Sigmoid colon (tissue), 7 donors: Measurements from ENCODE around the gene FBXL20. TPM values are rescaled to one million over a fixed set of nuclear protein-coding genes. Genes with fewer than 3 reads are reported as not detected.
"Not testable (repeated sequence)": the region's sequence is repeated elsewhere in the genome, so short reads cannot be mapped to it uniquely, and the experiment has no call there.

ENCODE experiments used
- DNase-seq: peaks from one replicate; pipeline ENCODE4 v3.0.0-alpha.2; 2019
- H3K27ac ChIP-seq, 4 donors: fragments of 200-600 bp; sonication (generic); one replicate each; pipeline ENCODE4 v1.5.1; 2016 to 2019; ENCODE audit warnings: mild to moderate bottlenecking in 1 of 4
- H3K27me3 ChIP-seq, 3 donors: fragments of 200-600 bp; sonication (generic); one replicate each; pipeline ENCODE4 v1.5.1; 2019; ENCODE audit warnings: mild to moderate bottlenecking in 1 of 3
- H3K36me3 ChIP-seq, 4 donors: fragments of 200-600 bp; sonication (generic); one replicate each; pipeline ENCODE4 v1.5.1; 2016 to 2019
- H3K4me1 ChIP-seq, 4 donors: fragments of 200-600 bp; sonication (generic); one replicate each; pipeline ENCODE4 v1.5.1; 2017 to 2019
- H3K4me3 ChIP-seq, 4 donors: fragments of 200-600 bp; sonication (generic); one replicate each; pipeline ENCODE4 v1.5.1; 2017 to 2019; ENCODE audit warnings: mild to moderate bottlenecking in 2 of 4, moderate library complexity in 1 of 4
- H3K9me3 ChIP-seq, 4 donors: fragments of 200-600 bp in 3 of 4; sonication (generic) in 3 of 4; one replicate each; pipeline versions ENCODE4 v1.5.1 to v1.6.1; 2013 to 2019
- EP300 ChIP-seq, 4 donors: sonication (generic); formaldehyde crosslinking; IDR thresholded peaks; one replicate each; pipeline ENCODE4 v1.6.1; 2017; ENCODE audit warnings: antibody characterized with exemption in 4 of 4
- POLR2A ChIP-seq, 2 donors: fragments of 450-650 bp; IDR thresholded peaks; one replicate each; pipeline ENCODE4 v1.6.1; 2016; ENCODE audit warnings: antibody characterized with exemption in 2 of 2, mild to moderate bottlenecking in 2 of 2, moderate library complexity in 2 of 2
- POLR2AphosphoS5 ChIP-seq, 4 donors: sonication (generic); formaldehyde crosslinking; IDR thresholded peaks; one replicate each; pipeline ENCODE4 v1.6.1; 2017; ENCODE audit warnings: antibody characterized with exemption in 4 of 4
- WGBS, 2 donors: extraction: QIAGEN DNeasy Blood & Tissue Kit; methylation state at CpG; one replicate each; pipeline ENCODE4 v1.1.7; 2013; 5-methylcytosine and 5-hydroxymethylcytosine counted together
- intact Hi-C: fragments of 100-400 bp; cut with DNase I; formaldehyde crosslinking; loops from one replicate; pipeline ENCODE4 v1.15.1; 2023
- polyA plus RNA-seq, 3 donors: library from polyadenylated mRNA; stranded (reverse); fragments of 200-250 nt; gene quantifications; one replicate each; pipeline ENCODE4 v1.2.3, GENCODE V29; 2013
- total RNA-seq, 4 donors: library from RNA; depleted of rRNA; stranded (reverse); fragments of >200 nt; gene quantifications; one replicate each; pipeline ENCODE4 v1.1.0, GENCODE V29; 2016
- TF ChIP-seq, protein P1 (sequence below), 4 experiments: fragments of 450-650 bp in 3 of 4; fragments of 200-600 bp in 1 of 4; IDR thresholded peaks; one replicate each; pipeline ENCODE4 v1.5.1; 2016 to 2019; ENCODE audit warnings: antibody characterized with exemption in 4 of 4, mild to moderate bottlenecking in 3 of 4, moderate library complexity in 2 of 4
- donor health status: healthy with polysubstance abuse.
- donor health status: Bipolar disorder and iron deficiency.
- donor health status: healthy.

FBXL20 gene
- total and polyA plus RNA-seq, 7 donors: 1.8 to 26.0 (median 17.0) TPM

DNA sequence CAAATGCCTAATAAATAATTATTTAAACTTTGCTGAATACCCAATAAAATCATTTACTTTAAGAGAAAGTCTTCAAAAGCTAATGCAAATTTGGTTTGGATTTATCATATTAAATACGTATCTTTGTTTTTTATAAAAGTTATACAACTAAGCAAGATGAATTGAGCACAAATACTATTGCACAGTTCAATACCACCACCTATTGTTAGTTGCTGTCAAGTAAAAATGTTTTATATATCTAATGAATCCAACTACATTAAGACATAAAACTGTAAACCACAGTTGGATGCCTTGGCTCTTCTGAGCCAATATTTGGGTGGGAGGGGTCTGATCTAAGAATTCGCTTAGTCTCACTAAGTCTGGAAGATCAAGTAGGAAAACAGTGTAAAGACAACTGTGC is 7.7 kb downstream of the FBXL20 start:
- TF ChIP-seq, protein P1, sequence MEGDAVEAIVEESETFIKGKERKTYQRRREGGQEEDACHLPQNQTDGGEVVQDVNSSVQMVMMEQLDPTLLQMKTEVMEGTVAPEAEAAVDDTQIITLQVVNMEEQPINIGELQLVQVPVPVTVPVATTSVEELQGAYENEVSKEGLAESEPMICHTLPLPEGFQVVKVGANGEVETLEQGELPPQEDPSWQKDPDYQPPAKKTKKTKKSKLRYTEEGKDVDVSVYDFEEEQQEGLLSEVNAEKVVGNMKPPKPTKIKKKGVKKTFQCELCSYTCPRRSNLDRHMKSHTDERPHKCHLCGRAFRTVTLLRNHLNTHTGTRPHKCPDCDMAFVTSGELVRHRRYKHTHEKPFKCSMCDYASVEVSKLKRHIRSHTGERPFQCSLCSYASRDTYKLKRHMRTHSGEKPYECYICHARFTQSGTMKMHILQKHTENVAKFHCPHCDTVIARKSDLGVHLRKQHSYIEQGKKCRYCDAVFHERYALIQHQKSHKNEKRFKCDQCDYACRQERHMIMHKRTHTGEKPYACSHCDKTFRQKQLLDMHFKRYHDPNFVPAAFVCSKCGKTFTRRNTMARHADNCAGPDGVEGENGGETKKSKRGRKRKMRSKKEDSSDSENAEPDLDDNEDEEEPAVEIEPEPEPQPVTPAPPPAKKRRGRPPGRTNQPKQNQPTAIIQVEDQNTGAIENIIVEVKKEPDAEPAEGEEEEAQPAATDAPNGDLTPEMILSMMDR (IDR thresholded peaks at IDR 0.05): no peak
- TF ChIP-seq POLR2AphosphoS5 (IDR thresholded peaks at IDR 0.05) (no peak), EP300 (IDR thresholded peaks at IDR 0.05) (no peak), POLR2A (IDR thresholded peaks at IDR 0.05) (no peak)
- 73 to 77% methylated on average over 2 of the region's 2 CpGs for WGBS, 2 donors
- Histone ChIP-seq H3K4me1 (peaks cover 0 to 19% (median 9%) of the 10 kb centered on the region in 4 donors), H3K4me3 (no peak overlapping the region), H3K9me3 (no peaks in the 10 kb centered on the region), H3K27me3 (no peaks in the 10 kb centered on the region), H3K36me3 (no peaks in the 10 kb centered on the region), H3K27ac (no peak overlapping the region)
- intact Hi-C loops: no loop called here
- DNase-seq: no peak

DNA sequence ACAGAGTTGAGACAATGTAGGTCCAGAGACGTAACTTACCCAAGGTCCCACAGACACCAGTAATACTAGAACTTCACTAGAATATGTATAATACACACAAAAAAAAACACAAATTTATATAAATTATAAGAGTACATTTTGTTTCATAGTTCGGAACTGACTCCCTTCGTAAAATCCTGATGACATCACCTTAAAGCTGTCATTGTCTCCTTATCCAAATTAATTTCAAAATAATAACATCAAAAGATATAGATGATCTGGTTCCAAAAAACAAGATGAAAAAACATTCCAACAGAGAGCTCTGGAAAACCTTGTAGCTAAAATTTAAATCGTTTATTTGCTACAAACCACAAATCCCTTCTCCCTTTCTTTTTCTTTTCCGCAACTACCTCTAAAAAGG is 10.0 kb downstream of the FBXL20 start:
- Histone ChIP-seq H3K9me3 (no peaks in the 10 kb centered on the region), H3K4me3 (no peak overlapping the region), H3K27me3 (no peaks in the 10 kb centered on the region), H3K36me3 (peaks cover 0 to 13% (median 0%) of the 10 kb centered on the region in 4 donors), H3K4me1 (peaks cover 0 to 14% (median 6%) of the 10 kb centered on the region in 4 donors), H3K27ac (no peak overlapping the region)
- TF ChIP-seq POLR2A (IDR thresholded peaks at IDR 0.05): no peak
- DNase-seq: no peak
- 84 to 90% methylated on average over 5 of the region's 5 CpGs for WGBS, 2 donors
- intact Hi-C loops: no loop called here

DNA sequence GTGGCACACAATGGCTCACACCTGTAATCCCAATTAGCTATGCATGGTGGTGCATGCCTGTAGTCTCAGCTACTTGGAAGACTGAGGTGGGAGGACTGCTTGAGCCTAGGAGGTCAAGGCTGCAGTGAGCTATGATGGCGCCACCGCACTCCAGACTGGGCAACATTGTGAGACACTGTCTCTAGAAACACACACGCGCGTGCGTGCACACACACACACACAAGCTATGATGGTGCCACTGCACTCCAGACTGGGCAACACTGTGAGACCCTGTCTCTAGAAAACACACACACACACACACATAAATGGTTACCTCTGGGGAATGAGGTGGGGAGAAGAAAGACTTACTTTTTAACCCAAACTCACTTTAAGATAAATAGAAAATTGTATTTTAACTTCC is 16.4 kb downstream of the FBXL20 start:
- no peaks in the 10 kb centered on the region for H3K9me3 ChIP-seq
- no peak overlapping the region for H3K4me3 ChIP-seq
- peaks cover 0 to 13% (median 0%) of the 10 kb centered on the region in 4 donors for H3K36me3 ChIP-seq
- no peaks in the 10 kb centered on the region for H3K27me3 ChIP-seq
- no peak for TF ChIP-seq EP300 (IDR thresholded peaks at IDR 0.05)
- TF ChIP-seq, protein P1 (IDR thresholded peaks at IDR 0.05): no peak
- no peak for TF ChIP-seq POLR2A (IDR thresholded peaks at IDR 0.05)
- no peak for TF ChIP-seq POLR2AphosphoS5 (IDR thresholded peaks at IDR 0.05)
- WGBS, 2 donors: 98% methylated on average over 6 of the region's 6 CpGs
- peaks cover 0 to 5% (median 0%) of the 10 kb centered on the region in 4 donors for H3K4me1 ChIP-seq
- DNase-seq: no peak
- H3K27ac ChIP-seq: no peak overlapping the region
- intact Hi-C loops: no loop called here

DNA sequence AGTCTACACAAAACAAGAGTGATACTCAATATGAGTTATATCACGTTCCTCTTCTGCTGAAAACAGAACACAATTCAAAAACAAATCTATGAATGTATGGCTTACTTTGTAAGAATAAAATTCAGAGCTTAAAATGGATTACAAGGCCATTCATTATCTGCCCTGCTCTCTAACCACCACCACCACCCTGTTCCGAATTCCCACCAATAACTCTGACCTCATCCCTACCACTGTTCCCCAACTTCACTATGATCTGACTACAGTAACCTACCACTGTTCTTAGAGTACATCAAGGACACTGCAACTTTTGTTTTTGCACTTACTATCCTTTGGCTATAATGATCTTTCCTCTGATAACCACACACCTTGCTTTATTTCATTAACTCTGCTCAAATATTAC is 21.3 kb downstream of the FBXL20 start:
- 82 to 90% methylated on average over 2 of the region's 2 CpGs for WGBS, 2 donors
- Histone ChIP-seq H3K27ac (no peak overlapping the region), H3K9me3 (no peaks in the 10 kb centered on the region), H3K4me1 (peaks cover 0 to 20% (median 10%) of the 10 kb centered on the region in 4 donors), H3K4me3 (no peak overlapping the region), H3K27me3 (no peaks in the 10 kb centered on the region), H3K36me3 (no peaks in the 10 kb centered on the region)
- intact Hi-C loops: no loop called here
- TF ChIP-seq, protein P1 (IDR thresholded peaks at IDR 0.05): no peak
- TF ChIP-seq EP300 (IDR thresholded peaks at IDR 0.05): no peak
- no peak for TF ChIP-seq POLR2AphosphoS5 (IDR thresholded peaks at IDR 0.05)
- no peak for DNase-seq

DNA sequence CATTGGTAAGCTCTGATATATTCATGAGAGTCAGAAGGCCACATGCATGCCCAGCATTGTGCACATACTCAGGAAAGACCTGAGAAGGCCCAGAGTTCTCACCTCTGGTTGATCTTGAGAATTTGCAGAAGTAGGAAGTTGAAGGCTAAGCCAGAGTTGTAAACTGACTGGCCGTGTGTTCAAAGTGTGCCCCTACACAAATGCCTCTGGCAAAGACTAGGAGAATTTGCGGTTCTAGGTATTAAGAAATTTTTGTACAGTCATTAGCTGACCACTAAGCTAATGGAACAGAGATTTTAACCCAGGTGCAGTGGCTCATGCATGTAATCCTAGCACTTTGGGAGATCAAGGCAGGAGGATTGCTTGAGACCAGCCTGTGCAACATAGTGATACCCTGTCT is 25.0 kb downstream of the FBXL20 start:
- no peaks in the 10 kb centered on the region for H3K9me3 ChIP-seq
- intact Hi-C loops: no loop called here
- H3K36me3 ChIP-seq: no peaks in the 10 kb centered on the region
- WGBS, 2 donors: 51 to 74% methylated on average over 2 of the region's 2 CpGs
- no peak for DNase-seq
- no peak overlapping the region for H3K27ac ChIP-seq
- no peak overlapping the region for H3K4me3 ChIP-seq
- H3K4me1 ChIP-seq: peaks cover 0 to 22% (median 14%) of the 10 kb centered on the region in 4 donors
- H3K27me3 ChIP-seq: no peaks in the 10 kb centered on the region
- TF ChIP-seq, protein P1 (IDR thresholded peaks at IDR 0.05): no peak

DNA sequence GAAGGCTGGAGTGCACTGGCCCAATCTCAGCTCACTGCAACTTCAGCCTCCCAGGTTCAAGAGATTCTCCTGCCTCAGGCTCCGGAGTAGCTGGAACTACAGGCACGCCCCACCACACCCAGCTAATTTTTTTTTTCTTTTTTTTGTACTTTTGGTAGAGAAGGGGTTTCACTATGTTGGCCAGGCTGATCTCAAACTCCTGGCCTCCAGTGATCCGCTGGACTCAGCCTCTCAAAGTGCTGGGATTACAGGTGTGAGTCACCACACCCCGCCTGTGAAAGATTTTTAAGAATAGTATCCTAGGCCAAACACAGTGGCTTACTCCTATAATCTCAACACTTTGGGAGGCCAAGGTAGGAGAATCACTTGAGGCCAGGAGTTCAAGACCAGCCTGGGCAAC is 33.6 kb downstream of the FBXL20 start:
- H3K27me3 ChIP-seq, intact Hi-C loops, H3K27ac ChIP-seq, DNase-seq, H3K36me3 ChIP-seq, H3K9me3 ChIP-seq, H3K4me3 ChIP-seq: not testable (repeated sequence)
- H3K4me1 ChIP-seq: peaks cover 0 to 28% (median 26%) of the 10 kb centered on the region in 4 donors
- WGBS, 2 donors: 88 to 89% methylated on average over 4 of the region's 4 CpGs
